Hippocampal formation (tissue), 2 donors: ENCODE data around the gene SLC9A9.

Source experiments
- DNase-seq, 2 donors: peaks; one replicate each; lab custom pipeline; 2025; lab: John Stamatoyannopoulos, UW

The SLC9A9 gene

GRCh38 chr3:143217283-143217682 is 631.0 kb downstream of the SLC9A9 start:
- no peak for DNase-seq

- no peak for DNase-seq
Observed at GRCh38 chr3:143216709-143217182, 631.5 kb downstream of the SLC9A9 start.
